H7 (cell line): ENCODE data around the gene NR2C1. TPM values are rescaled to one million over a fixed set of nuclear protein-coding genes. Genes with fewer than 3 reads are reported as not detected.
"Not testable (repeated sequence)": the region's sequence is repeated elsewhere in the genome, so short reads cannot be mapped to it uniquely, and the experiment has no call there.

Experiments used
- DNase-seq: peaks from one replicate; pipeline ENCODE4 v3.0.0; 2012
- H3K27me3 ChIP-seq: 2 replicates; pipeline ENCODE4 v1.6.0; 2011; ENCODE audit warnings: mild to moderate bottlenecking, low read length; ENCODE audit not compliant: control insufficient read depth, insufficient read depth
- H3K36me3 ChIP-seq: replicated peaks from 2 replicates; pipeline ENCODE4 v1.5.1; 2011; ENCODE audit warnings: low read length; ENCODE audit not compliant: control insufficient read depth, insufficient read depth
- H3K4me3 ChIP-seq: 2 replicates; pipeline ENCODE4 v1.5.1; 2011; ENCODE audit warnings: low read depth, mild to moderate bottlenecking, control low read depth, low read length, moderate library complexity; ENCODE audit not compliant: insufficient read depth
- total RNA-seq: library from RNA; depleted of rRNA; stranded (reverse); fragments of >200 nt; shearing (Covaris generic); gene quantifications from 2 replicates; pipeline ENCODE4 v1.2.3, GENCODE V29; 2014

Gene NR2C1
- total RNA-seq, 1 experiment from 2014 or later: 39.8 TPM

DNA sequence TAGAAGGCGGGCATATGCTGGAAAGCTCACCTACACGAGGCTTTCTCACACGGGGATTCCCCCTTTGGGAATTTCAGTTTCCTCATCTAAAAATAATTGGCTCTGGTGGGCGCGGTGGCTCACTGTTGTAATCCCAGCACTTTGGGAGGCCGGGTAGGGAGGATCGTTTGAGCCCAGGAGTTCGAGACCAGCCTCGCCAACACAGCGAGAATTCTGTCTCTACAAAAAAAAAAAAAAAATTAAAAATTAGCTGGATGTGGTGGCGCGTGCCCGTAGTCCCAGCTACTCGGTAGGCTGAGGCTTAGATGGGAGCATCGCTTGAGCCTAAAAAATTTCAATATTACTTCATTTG, 69.5 kb downstream of the NR2C1 start:
- Histone ChIP-seq H3K36me3 (0 out of 2 replicates have a peak, but pooled peaks cover 1% of the 10 kb centered on the region), H3K27me3 (no peaks in the 10 kb centered on the region), H3K4me3 (peak overlapping the region; percentile 91; the same call in 1 of the 2 replicates)
- DNase-seq: no peak

DNA sequence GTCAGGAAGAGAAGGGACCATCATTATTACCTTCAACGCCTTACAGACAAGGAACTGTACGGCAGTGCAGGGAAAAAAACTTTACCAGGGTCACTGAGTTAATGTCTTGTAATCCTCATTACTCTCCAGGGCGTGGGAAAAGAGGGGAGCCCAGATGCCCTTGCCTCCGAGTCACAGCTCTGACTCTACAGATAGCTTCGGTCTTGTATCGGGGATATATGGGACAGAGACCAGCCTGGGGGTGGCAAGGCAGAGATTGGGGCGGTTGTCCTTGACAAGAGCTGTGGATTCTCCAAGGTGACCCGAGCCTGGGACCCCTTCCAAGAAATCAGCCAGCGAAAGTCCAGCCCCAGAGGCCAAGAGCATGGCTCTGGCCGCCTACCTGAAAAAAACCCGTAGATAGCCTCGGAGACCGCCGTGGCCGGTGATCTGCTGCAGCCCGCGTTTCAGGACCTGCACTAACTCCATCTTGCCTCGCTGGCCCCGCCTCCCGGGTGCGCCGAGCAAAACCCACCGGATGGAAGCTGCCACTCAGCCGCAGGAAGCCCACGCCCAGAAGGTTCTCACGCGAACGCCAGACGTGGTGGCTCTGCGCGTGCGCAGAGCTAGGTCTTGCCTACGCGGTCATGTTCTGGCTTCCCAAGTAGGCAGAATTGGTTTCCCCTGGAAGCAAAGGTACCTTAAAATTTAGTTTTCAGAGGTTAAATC, 70.1 kb downstream of the NR2C1 start, which contains the start of gene NDUFA12:
Gene NDUFA12, minus strand, starts transcription at position 485 of the 708 bp plus-strand sequence. Its CDS starts 17 bp downstream, at position 468.
- DNase-seq: peak; percentile 90
- Histone ChIP-seq H3K36me3 (0 out of 2 replicates have a peak, but pooled peaks cover 1% of the 10 kb centered on the region), H3K27me3 (no peaks in the 10 kb centered on the region), H3K4me3 (peak within 1 kb of the TSS; percentile 91)

DNA sequence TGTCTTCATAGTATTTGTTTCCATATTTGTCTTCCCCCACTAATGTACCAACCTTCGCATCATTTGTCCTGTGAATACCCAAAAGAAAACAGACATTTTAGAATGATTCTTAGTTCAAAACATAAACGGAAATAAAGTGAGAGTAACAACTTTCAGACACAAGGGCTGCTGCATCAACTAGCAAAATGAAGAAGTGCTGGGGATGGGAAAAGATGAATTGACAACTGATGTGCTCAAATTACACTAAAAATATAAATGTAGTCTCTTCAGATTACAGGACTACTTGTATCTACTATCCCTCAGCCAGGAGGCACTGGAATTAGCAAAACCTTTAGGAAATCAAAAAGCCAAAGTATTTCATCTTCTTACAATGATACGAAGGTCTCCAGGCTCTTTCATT, 70.7 kb downstream of the NR2C1 start:
- peak; percentile 15 for DNase-seq
- H3K36me3 ChIP-seq: 0 out of 2 replicates have a peak, but pooled peaks cover 1% of the 10 kb centered on the region
- H3K4me3 ChIP-seq: peak overlapping the region; percentile 91
- no peaks in the 10 kb centered on the region for H3K27me3 ChIP-seq

DNA sequence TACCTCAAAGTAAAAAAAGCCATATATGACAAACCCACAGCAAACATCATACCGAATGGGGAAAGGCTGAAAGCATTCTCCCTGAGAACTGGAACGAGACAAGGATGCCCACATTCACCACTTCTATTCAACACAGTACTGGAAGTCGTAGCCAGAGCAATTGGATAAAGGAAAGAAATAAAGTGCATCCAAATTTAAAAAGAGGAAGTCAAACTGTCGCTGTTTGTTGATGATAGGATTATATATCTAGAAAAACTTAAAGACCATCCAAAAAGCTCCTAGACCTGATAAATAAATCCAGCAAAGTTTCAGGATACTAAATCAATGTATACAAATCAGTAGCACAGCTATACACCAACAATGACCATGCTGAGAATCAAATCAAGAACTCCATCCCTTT, 75.1 kb downstream of the NR2C1 start:
- no peak for DNase-seq
- no peaks in the 10 kb centered on the region for H3K27me3 ChIP-seq
- H3K4me3 ChIP-seq: no peak overlapping the region
- H3K36me3 ChIP-seq: peaks cover 3% of the 10 kb centered on the region

DNA sequence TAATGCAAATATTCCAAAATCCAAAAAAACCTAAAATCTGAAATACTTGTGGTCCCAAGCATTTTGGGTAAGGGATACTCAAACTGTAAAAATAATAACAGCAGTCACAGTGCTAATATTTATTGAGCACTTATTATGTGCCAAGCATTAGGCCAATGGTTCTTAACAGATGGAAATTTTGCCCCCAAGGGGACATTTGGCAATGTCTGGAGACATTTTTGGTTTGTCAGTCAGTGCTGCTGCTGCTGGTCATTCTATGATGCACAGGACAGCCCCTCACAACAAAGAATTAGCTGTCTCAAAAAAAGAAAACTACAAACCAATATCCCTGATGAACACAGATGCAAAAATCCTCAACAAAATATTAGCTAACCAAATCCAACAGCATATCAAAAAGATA, 75.7 kb downstream of the NR2C1 start:
- Histone ChIP-seq H3K4me3 (no peak overlapping the region), H3K36me3 (peaks cover 3% of the 10 kb centered on the region), H3K27me3 (no peaks in the 10 kb centered on the region)
- DNase-seq: no peak

DNA sequence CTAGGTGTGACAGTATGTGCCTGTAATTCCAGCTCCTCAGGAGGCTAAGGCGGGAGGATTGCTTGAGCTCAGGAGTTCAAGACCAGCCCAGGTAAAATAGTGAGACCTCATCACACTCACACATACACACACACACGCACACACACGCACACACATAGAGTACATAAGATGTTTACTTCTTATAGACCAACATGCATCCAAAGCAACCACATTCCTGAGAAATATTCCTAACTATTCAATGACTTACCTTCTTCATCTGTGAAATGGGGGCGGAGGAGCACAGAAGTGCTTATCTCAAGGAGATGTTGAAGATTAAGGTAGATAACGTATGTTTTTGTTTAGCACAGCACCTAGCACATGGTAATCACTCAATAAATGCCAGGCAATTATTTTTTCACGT, 76.4 kb downstream of the NR2C1 start:
- H3K4me3 ChIP-seq: no peak overlapping the region
- H3K27me3 ChIP-seq: no peaks in the 10 kb centered on the region
- H3K36me3 ChIP-seq: peaks cover 3% of the 10 kb centered on the region
- no peak for DNase-seq

DNA sequence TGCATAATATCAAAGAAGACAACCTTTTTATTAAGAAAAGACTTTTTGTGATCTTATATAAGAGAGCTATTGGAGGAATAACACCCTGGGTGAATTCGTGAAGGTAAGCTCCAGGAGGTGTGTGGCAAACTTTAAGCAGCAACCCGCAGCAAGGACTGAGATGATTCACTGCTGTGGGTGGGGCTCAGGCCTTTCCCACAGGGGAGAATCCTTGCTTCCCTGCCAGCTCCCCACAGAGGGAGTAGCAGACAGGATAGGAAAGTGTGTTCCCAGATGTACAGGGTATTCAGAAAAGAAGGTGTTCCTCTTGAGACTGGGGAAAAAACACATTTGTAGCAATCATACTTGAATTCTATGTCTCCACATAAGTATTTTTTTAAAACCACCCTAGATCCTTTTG, 79.1 kb downstream of the NR2C1 start:
- Histone ChIP-seq H3K4me3 (no peak overlapping the region), H3K36me3 (peaks cover 2% of the 10 kb centered on the region), H3K27me3 (no peaks in the 10 kb centered on the region)
- DNase-seq: no peak

DNA sequence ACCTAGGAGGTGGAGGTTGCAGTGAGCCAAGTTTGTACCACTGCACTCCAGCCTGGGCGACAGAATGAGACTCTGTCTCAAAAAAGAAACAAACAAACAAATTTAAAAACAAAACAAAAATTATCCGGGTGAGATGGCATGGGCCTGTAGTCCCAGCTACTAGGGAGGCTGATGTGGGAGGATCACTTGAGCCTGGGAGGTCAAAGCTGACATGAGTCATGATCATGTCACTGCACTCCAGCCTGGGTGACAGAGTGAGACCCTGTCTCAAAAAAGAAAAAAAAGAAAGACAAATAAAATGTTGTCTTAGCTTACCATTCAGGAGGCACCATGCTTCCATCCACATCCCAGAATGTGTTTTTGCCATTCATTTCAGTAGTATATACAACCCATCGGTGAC, 79.6 kb downstream of the NR2C1 start:
- DNase-seq, H3K36me3 ChIP-seq, H3K4me3 ChIP-seq, H3K27me3 ChIP-seq: not testable (repeated sequence)

DNA sequence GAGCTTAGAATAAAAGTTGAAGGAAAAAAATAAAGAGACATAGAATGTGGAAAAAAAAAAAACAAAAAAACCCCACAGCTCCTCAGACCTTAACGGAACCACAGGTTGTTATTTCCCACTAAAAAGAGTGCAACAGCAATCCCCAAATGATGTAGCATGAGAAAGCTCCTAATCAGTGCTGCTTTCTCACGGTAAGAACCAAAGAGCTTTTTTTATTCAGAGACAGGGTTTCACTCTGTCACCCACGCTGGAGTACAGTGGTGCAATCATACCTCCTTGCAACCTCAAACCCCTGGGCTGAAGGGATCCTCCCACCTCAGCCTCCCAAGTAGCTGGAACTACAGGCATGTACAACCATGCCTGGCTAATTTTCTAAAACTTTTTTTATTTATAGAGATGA, 83.2 kb downstream of the NR2C1 start:
- Histone ChIP-seq H3K27me3 (no peaks in the 10 kb centered on the region), H3K36me3 (peaks cover 2% of the 10 kb centered on the region), H3K4me3 (no peak overlapping the region)
- DNase-seq: no peak

DNA sequence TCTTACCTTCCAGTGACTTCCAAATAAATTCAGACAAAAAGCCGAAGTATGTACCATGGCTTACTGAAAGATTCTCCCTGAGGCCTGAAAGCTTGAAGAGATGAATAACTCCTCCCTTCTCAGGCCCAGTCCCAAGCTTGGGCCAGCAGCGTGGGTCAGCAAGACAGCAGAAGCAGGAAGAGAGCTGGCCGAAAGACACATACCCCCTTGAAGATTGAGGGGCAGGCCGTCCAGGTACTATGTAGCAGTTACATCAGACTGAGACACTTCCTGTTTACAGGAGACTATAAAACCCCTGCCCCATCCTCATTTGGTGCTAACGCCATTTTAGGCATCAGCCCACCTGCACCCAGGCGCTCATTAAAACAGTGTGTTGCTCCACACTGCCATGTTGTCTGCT, 84.9 kb downstream of the NR2C1 start:
- Histone ChIP-seq H3K4me3 (no peak overlapping the region), H3K36me3 (no peaks in the 10 kb centered on the region; the same call in 1 of the 2 replicates), H3K27me3 (no peaks in the 10 kb centered on the region)
- DNase-seq: no peak

DNA sequence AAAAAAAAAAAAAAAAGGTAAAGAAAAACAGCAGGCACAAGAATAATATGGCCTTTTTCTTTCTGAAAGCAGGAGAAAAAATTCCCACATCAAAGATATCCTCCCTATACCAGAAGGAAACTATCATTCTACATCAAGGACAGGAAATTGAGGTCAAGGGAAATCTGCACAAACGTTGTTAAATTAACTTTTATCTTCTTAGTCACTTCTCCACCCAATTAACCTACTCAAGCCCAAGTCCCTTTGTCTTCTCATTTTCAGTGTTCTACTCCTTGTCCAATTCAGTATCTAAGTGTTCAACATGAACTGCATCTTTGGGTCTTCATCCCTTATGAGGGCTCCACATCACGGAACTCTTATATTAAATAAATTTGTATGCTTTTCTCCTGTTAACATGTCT, 85.6 kb downstream of the NR2C1 start:
- DNase-seq: no peak
- H3K36me3 ChIP-seq: no peaks in the 10 kb centered on the region; the same call in 1 of the 2 replicates
- no peaks in the 10 kb centered on the region for H3K27me3 ChIP-seq
- no peak overlapping the region for H3K4me3 ChIP-seq

DNA sequence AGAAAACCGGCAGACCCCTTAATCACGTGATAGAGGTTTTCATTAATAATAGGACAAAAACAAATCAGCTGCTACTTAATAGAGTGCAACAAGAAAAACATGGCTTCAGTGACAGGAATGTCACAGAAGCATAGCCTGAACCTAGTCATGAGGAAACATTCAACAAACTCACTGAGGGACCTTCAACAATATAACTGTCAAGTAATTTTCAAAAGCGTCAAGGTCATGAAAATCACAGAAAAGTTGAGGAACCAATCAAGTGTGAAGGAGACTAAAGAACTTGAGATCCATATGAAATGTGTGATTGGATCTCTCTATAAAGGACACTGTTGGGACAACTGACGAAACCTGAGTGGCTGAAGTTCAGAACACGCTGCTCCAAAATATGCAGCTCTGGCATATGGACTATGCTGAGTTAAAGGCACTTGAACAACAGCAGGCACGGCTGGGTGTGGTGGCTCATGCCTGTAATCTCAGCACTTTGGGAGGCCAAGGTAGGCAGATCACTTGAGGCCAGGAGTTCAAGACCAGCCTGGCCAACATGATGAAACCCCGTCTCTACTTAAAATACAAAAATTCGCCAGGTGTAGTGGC, 86.2 kb downstream of the NR2C1 start:
- H3K4me3 ChIP-seq: no peak overlapping the region
- DNase-seq: no peak
- H3K27me3 ChIP-seq: no peaks in the 10 kb centered on the region
- H3K36me3 ChIP-seq: no peaks in the 10 kb centered on the region; the same call in 1 of the 2 replicates

DNA sequence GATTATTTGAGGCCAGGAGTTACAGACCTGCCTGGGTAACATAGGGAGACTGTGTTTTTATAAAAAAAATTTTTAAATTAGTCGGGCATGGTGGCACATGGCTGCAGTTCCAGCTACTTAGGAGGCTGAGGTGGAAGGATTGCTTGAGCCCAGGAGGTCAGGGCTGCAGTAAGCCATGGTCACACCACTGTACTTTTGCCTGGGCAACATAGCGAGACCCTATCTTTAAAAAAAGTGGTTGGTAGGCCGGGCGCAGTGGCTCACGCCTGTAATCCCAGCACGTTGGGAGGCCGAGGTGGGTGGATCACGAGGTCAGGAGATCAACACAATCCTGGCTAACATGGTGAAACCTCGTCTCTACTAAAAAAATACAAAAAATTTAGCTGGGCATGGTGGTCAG, 88.3 kb downstream of the NR2C1 start:
- H3K36me3 ChIP-seq, H3K27me3 ChIP-seq, DNase-seq, H3K4me3 ChIP-seq: not testable (repeated sequence)

DNA sequence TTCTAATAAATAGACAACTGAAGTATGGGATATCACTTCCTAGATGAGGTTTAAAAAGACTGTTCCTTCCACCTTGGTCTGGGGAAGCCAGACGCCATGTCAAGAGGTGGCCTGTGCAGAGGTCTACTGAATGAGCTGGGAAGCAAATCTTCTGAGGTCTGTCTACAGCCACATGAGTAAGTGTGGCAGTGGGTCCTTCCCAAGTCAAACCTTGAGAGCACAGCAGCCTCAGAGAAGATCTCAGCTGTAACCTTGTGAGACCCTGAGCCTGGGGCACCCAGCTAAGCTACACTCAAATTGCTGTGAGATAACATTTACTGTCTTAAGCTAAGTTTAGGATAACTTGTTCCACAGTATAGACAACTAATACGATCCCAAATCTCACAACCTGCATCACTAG, 90.1 kb downstream of the NR2C1 start:
- Histone ChIP-seq H3K36me3 (no peaks in the 10 kb centered on the region; the same call in 1 of the 2 replicates), H3K27me3 (no peaks in the 10 kb centered on the region), H3K4me3 (no peak overlapping the region)
- no peak for DNase-seq

DNA sequence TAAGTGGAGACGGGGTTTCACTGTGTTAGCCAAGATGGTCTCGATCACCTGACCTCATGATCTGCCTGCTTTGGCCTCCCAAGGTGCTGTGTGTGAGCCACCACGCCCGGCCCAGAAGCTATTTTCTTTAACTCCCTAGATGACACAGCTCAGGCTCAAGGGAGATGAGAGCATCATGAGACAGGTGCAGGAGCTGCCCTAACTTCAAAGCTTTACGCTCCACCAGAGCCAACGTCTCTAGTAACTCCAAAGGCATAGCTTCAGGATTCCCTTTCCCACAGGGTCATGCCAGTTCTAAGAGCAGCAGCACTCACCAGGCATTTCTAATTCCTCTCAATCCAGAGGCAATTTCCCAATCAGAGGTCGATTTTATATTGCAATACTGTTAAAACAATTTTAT, 91.0 kb downstream of the NR2C1 start:
- no peak for DNase-seq
- Histone ChIP-seq H3K27me3 (no peaks in the 10 kb centered on the region), H3K36me3 (no peaks in the 10 kb centered on the region; the same call in 1 of the 2 replicates), H3K4me3 (no peak overlapping the region)
